Endothelial cell of hepatic sinusoid (primary cell): ENCODE results near the gene SNX33.

ENCODE experiments used
- in situ Hi-C: cut with HindIII; loops from 2 replicates; pipeline ENCODE4 v1.10.0; 2017; ENCODE audit warnings: low sequenced_read_pairs

The SNX33 gene, protein sequence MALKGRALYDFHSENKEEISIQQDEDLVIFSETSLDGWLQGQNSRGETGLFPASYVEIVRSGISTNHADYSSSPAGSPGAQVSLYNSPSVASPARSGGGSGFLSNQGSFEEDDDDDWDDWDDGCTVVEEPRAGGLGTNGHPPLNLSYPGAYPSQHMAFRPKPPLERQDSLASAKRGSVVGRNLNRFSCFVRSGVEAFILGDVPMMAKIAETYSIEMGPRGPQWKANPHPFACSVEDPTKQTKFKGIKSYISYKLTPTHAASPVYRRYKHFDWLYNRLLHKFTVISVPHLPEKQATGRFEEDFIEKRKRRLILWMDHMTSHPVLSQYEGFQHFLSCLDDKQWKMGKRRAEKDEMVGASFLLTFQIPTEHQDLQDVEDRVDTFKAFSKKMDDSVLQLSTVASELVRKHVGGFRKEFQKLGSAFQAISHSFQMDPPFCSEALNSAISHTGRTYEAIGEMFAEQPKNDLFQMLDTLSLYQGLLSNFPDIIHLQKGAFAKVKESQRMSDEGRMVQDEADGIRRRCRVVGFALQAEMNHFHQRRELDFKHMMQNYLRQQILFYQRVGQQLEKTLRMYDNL

DNA sequence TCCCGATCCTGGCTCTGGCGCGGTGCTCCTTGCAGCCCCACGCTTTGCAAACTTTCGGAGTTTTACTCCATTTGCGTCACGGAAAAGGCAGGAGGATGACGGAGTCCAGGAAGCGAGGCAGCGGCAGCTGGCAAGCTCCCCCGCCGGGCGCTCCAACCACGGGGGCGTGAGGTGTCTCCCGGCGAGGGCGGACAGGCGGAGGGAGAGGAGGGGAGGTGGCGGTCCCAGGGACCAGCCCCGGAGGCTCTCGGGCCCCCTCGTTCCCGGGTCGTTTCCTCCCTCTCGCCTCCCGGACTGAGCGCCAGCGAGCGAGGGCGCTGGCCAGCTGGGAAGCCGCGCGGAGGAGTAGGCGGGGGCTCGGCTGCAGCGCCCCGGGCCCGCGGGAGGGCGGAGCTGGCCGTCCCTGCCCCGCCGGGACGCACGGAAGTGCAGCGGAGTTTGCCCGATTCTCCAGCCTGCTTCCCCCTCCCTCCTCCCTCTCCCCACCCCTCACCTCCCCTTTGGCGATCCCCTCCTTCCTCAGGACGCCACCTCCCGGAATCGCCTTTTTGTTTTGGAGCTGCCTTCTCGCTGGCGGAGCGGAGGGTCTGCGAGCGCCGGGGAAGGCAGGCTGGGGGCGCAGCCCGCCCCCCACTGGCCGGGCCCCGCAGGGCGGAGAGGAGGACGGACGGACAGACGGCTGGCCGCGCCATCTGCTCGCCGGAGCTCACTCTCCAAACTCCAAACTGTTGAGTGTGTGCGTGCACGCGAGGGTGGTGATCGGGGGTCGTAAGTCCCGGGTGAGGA lies at the start of gene SNX33:
Gene SNX33 (plus strand): TSS at position 543 of the 786 bp plus-strand sequence. CDS start 1,191 bp downstream, outside the sequence.
- in situ Hi-C loops = loop anchor here (25.0 kb wide), 1 partner anchor 185 kb away; the partner anchor contains the start of gene SIN3A

DNA sequence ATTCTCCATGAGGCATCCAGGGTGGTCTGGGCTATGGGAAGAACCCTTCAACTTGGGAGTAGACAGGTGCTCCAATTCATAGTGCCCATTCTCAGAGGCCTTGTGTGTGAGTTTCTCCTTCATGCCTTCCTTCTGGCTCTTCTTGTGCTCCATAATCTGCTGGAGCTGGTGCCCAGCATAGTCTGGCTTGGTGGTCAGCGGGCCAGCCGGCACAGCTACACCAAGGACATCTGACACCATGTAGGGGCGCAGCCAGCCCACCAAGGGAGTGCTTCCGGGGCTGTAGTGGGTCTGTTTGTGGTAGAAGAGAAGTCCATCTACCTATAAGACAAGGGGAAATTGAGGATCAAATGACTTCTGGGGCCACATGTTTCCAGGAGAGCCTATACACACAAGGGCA lies 49.4 kb upstream of the SNX33 start:
- in situ Hi-C loops = loop anchor here (5.0 to 25.0 kb wide), 2 partner anchors 79 to 239 kb away; partner anchors contain the start of gene UBE2Q2

DNA sequence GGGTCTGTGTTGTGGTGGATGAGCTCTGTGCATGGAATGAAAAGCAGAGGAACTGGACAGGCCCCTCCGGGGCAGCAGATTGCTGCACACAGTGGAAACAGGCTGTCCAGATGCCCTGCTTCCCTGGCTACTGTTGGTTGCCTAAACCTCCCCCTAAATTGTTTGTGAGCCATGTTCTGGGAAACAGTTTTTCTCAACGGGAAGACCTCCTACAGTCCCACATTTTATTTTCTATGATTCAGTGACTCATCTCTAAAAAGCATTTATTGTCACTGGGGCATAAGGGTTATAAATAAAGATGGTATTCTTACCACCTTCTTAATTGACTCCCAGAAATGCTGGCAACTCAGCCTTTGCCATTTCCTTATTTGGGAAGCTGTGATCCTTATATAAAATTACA lies 48.3 kb upstream of the SNX33 start:
- in situ Hi-C loops = loop anchor here (5.0 to 25.0 kb wide), 2 partner anchors 78 to 238 kb away; partner anchors contain the start of gene UBE2Q2

DNA sequence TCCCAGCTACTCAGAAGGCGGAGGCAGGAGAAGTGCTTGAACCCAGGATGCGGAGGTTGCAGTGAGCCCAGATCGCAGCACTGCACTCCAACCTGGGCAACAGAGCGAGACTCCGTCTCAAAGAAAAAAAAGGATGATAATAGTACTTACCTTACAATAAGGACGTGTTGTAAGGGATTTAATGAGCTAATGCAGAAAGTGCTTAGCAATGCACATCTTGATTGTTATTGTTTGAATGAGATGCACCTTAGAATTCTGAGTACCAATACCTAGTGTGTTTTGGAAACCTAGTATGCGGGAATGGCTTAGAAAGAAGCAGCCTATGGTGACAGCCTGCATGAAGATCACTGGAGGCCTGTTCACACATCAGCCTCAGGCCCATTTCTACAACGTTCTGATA lies 41.7 kb upstream of the SNX33 start:
- in situ Hi-C loops = loop anchor here (5.0 kb wide), 1 partner anchor 36 kb away; the partner anchor contains the start of gene IMP3

DNA sequence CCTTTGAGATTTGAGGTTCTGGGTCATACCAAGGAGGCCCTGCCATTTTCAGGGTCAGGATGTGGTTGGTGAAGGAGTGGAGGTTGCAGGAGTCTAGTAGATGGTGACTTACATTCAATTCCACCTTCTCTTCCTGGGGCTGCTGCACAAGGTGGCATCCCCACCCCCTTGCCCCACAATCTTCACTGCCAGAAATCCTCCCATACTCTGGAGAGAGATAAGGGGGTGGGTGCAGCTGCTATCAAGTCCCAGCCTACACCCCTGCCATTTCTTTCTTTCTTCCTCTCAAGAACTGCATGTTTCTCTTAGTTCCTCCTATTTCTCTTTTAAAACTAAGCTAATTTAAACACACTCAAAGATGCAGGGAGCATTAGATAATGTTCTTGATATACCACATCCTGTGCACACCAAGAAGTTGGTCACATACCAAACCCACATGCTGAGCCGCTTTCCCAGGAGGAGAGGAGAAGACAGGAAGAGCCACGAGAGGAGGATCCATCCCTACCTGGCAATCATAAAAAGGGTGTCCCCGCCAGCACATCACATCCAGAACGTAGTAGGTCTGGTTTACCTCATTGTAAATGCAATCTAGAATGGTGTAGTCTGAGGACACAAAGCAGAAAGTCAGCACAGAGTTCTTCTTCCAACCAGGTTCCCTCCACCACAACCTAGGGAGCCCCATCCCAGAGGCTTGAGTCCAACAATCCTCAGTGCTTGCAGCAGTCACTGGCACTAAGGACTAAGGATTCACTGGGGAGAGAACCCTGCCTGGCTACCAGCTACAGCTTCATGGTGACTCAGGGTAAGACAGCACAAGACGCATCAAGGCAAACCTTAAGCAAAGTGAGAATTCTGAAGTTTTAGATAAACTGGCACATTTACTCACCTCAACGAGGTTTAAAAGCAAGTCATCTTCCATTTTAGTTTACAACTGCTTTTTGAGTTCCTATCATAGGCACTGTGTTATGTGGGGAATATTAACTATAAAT lies 40.7 kb upstream of the SNX33 start:
- in situ Hi-C loops = loop anchor here (5.0 kb wide), 1 partner anchor 35 kb away; the partner anchor contains the start of gene IMP3

DNA sequence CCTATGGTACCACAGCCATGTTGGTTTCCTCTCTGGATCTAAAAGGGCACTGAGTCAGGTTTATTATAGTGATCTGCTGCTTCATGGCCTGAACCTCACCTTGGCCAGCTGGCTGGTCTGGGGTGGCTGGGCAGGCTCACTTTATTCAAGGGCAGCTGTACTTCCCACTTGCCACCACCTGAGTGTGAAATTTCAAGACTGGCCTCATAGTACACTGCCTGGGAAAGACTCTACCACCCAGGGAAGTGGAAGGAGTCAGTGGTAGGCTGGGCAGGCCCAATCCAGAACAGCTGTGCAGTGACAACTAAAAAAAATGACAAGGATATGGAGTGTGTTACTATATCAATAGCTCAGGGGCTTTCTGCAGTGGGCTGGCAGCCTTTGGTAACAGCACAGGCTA lies 30.9 kb upstream of the SNX33 start:
- in situ Hi-C loops = no loop called here

DNA sequence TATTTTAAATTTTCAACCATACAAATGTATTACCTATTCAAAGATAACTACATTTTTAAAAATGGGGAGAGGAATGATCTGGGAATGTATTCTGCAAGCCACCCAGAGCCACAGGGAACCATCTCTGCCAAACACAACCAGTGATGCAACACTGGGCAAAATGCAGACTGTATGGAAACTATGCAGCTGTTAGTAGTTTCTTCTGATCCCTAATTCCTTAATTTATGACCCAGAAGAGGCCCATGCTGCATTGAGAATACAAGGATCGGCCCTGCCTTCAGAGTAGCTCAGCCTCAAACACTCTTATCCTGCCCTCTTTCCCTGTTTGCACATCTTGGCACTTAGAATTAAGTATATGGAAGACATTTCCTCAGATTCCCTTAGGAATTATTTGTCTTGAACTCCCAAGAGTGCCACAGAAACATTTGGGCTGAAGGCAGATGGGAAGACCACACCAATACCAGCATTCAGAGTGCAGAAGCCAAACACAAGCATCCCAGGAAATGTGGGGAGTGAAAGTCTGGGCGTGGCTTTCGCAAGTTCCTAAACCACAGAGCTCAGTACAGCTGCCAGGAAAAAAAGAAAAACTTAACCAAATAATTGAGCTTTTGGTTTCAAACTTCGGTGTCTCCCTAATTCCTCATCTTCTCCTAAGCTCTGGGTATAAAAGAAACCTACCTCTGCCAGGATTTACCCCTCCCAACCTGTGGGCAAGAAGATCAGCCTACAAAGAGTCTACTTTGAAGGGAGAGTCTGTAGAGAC lies 27.5 kb upstream of the SNX33 start:
- in situ Hi-C loops = loop anchor here (5.0 kb wide), 1 partner anchor 43 kb away; the partner anchor contains the start of gene PTPN9

DNA sequence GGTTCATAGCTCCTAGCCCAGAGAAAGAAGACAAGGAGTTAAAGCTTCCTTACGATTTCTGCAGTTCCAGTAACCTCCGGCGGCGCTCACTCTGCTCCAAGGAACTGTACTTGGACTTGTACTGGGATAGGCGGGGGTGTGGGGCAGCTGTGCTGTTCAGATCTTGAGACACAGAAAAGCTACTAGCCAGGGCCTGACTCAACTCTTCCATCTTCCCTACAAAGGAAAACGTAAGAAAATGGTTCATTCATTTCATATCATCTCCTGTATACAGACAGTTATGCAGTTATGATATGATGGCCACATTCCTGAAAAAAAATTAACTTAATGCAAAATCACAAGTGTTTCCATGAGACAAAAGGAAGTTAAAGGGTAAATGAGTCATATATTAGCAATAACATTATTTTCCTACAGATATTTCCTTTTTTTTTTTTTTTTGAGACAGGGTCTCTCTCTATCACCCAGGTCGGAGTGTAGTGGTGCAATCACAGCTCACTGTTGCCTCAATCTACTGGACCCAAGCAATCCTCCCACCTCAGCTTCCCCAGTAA lies 26.8 kb upstream of the SNX33 start:
- in situ Hi-C loops = loop anchor here (5.0 kb wide), 1 partner anchor 44 kb away; the partner anchor contains the start of gene PTPN9

DNA sequence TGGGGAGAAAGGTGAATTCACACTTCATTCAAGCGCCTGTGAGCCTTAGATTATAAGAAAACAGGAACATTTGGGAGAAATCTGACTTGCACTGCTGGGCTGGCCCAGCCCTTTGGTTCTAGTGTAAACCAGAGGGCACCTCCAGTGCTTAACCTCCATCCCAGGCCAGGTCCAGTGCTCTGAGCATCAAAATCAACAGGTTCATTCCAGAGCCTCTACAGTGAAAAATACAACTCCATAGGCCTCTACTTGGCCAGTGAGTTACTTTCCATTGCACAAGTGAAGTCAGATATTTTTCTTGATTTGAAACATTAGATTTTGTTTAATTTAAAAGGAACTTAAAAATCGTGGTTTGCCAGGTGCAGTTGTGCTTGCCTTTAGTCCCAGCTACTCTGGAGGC lies 25.2 kb upstream of the SNX33 start:
- in situ Hi-C loops = loop anchor here (5.0 kb wide), 1 partner anchor 45 kb away; the partner anchor contains the start of gene PTPN9

DNA sequence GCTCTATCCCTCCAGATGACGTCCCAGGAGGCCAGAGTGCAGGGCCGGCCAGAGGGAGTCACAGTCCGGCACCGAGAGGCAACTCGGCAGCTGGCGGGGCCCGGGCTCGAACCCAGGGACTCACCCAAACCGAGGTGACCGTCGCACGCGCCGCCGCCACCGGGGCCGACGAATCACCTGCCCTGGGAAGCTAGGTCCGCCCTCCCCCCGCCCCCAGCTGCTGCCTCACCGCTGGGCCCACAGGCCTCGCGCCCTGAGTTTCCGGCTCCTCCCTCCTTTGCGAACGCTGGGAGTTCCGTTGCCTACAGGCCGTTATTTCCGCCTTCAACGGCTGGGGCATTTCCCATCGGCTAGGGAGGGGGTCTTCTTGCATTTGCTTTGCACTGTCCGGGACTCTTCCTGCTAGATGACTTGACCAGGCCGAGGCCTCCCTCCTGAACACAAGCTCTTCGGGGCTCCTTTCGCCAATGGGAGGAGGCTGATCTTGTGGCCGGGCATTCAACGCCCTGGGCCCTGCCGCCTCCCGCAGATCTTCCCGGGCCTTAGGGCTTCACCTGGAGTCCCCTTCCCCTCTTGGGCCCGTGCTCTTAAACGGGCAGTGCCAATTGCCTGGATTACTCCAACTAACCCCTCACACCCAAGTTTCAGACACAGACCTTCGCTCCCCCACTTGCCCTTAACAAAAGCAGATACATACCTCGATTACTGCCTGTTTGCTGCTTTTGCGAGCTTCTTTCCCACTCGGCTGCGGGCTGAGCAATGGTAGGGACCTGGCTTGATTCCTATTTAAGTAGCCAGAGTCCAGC lies 22.0 kb upstream of the SNX33 start, which contains the start of gene SNUPN:
Gene SNUPN (minus strand): TSS at position 184 of the 806 bp plus-strand sequence. CDS start 4,674 bp downstream, outside the sequence.
- in situ Hi-C loops = loop anchor here (25.0 kb wide), 1 partner anchor 163 kb away; the partner anchor contains the start of gene SIN3A

DNA sequence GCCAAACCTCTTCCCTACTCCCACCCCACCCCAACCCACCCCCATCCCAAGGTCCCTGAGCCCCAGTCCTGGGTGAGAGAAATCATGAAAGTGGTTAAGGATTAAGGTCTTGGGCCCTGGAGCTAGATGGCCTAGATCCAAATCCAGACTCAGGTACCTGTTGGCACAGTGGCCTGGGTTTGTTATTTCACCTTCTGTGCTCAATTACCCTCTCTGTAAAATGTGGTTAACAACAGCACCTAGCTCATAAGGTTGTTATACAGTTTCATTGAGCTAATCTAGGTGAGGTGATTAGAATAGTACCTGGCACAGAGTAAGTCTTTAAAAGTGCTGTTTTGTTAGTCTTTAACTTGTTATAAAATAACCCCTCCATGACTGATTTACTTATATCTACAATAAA lies 15.8 kb upstream of the SNX33 start:
- in situ Hi-C loops = loop anchor here (25.0 kb wide), 1 partner anchor 170 kb away; the partner anchor contains the start of gene SIN3A

DNA sequence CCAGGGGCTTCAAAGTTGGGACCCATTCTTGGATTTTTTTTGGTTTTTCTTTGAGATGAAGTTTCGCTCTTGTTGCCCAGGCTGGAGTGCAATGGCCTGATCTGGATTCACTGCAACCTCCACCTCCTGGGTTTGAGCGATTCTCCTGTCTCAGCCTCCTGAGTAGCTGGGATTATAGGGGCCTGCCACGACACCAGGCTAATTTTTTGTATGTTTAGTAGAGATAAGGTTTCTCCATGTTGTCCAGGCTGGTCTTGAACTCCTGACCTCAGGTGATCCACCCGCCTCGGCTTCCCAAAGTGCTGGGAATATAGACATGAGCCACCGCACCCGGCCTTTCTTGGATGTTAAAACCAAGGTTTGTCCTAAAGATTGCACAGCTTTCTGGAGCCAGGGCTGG lies 13.8 kb upstream of the SNX33 start:
- in situ Hi-C loops = loop anchor here (25.0 kb wide), 1 partner anchor 172 kb away; the partner anchor contains the start of gene SIN3A

DNA sequence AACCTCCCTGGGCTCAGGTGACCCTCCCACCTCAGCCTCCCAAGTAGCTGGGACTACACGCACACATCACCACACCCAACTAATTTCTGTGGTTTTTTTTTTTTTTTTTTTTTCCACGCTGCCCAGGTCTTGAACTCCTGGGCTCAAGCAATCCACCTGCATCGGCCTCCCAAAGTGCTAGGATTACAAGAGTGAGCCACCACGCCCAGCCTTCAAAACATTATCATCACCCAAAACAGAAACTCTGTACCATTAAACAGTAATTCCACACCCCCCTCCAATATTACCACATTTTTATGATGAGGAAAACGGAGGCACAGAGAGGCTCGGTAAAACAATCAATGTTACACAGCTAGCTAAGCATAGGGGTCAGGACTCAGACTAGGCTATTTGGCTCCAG lies 11.7 kb upstream of the SNX33 start:
- in situ Hi-C loops = loop anchor here (25.0 kb wide), 1 partner anchor 174 kb away; the partner anchor contains the start of gene SIN3A

DNA sequence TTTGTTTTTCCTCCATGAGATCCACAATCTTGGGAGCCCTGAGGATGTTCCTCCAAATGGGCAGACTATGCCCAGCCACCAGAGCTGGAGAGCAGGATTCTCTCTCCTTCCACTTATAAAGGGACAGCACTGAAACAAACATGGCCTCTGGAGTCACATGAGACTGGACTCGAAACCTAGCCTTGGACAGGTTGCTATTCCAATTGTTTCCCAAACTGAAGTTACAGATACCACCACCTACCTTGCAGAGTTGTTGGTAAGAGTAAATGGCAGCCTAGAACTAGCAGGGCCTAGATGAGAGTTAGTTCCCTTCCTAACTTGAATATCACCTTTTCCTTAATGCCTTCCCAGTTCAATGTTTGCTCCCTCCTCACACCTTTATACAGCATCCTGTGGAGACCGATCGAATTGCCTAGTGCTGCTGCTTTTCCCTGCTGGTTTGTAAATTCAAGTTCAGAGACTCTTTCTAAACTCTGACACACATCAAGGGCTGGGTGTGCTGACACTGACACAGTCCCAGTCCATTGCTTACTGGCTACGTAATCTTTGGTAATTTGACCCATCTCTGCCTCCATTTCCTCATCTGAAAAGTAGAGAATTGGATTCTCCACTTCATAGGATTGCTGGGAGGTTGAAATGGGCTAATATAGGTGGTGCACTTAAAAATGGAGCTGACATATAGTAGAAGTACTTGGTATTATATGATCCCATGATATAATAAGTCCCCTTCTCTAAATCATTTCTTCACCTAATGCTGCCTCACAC lies 10.3 kb upstream of the SNX33 start:
- in situ Hi-C loops = loop anchor here (25.0 kb wide), 1 partner anchor 175 kb away; the partner anchor contains the start of gene SIN3A

DNA sequence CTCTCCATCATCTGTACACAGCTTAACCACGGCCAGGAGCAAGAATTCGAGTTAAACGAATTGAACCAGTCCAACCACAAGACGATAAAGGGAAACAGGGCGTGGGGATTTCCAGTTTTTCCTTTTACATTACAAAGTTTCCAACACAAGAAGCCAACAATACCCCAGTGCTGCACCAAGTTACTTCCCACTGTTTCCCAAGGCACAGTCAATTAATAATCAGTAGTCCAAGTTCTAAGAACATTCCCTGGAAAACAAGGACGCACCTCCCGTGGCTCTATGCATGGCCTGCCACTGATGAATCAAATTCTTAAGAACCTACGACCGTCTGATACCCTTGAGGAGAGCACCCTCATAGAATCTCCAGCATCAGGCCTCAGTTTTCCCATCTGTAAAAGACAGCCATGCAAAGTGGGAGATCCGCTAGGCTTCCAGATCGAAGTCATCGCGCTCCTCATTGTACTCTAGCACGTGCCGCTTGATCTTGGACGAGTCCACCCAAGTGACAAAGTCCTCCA lies 8.5 kb upstream of the SNX33 start:
- in situ Hi-C loops = loop anchor here (25.0 kb wide), 1 partner anchor 177 kb away; the partner anchor contains the start of gene SIN3A
